Activated T-cell treated with anti-CD3 and anti-CD28 coated beads, Interleukin-2, amount 50 U/mL, for 24 hours (primary cell): Measurements from ENCODE around the gene FRAS1.
"Not testable (repeated sequence)": the region's sequence is repeated elsewhere in the genome, so short reads cannot be mapped to it uniquely, and the experiment has no call there.

Source experiments
- DNase-seq: peaks from one replicate; pipeline ENCODE4 v3.0.0-alpha.2; 2020
- H3K27ac Mint-ChIP-seq: 2 replicates; pipeline ENCODE4 v1.8.0; 2020; ENCODE audit warnings: mild to moderate bottlenecking, mixed read lengths
- H3K27me3 Mint-ChIP-seq: 2 replicates; pipeline ENCODE4 v1.8.0; 2020; ENCODE audit warnings: mixed read lengths
- H3K36me3 Mint-ChIP-seq: 2 replicates; pipeline ENCODE4 v1.8.0; 2020; ENCODE audit warnings: low read depth, mixed read lengths
- H3K4me1 Mint-ChIP-seq: 2 replicates; pipeline ENCODE4 v1.8.0; 2020; ENCODE audit warnings: low read depth, mixed read lengths
- H3K4me3 Mint-ChIP-seq: 2 replicates; pipeline ENCODE4 v1.8.0; 2020; ENCODE audit warnings: mild to moderate bottlenecking, moderate library complexity, mixed read lengths
- H3K9me3 Mint-ChIP-seq: 2 replicates; pipeline ENCODE4 v1.8.0; 2020; ENCODE audit warnings: mixed read lengths

Gene FRAS1

DNA sequence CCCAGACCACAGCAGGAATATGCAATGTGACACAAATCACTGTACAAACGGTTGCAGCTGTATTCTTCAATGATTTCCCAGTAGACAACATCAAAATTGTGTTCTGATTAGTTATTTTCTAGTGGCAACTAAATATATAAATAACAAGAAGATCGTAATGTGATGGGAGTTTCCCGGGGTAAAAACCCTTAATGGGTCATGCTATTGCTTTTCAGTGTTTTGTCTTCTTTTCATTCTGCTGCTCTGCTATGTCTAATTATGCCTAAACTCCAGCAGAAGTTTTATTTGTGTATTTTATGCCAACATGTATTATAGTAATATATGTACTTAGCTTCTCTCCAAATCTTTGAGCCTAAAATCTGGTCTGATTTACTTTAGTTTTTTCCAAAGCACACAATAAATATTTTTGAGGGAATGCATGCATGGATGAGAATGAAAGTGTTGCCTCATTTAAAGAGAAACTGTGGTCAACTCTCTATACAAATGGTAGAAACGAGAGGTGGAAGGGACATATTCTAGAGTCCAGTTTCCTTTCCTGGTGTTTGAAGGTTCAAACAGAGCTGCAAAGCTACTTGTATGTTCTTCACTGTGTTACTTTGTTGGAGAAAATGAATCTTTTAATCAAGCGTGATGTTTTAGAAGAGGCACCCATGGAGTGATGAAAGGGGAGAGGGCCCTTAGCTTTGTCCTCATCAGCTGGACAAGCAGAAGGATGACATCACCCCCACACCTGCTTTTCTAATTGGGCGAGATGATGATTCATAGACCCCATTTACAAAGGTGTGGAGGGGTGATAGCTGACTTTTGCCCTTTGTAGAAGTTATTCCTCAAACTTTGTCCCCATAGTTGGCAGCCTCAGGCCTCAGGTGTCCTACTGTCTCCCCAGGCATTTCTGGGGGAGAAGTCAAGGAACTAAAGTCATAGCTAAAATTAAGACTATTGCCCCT, 129.7 kb downstream of the FRAS1 start:
- H3K27ac Mint-ChIP-seq, result no peak overlapping the region

DNA sequence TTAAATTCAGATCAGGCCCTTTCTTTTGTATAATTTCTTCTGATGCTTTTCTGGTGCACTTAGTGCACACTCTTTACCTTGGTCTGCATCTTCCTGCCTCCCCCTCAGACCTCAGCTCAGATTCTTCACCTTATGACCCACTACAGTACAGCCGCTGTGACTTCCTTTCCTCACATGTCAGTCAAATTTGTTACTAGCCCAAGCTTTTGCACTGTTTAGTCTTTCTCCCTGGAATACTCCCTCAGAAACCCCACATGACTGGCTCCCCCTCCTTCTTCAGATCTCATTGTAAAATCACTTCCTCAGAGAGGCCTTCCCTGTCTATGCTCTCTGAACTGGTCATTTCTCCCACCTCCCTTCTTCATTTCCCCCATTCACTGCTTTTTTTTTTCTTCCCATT, 132.9 kb downstream of the FRAS1 start:
- no peaks in the 10 kb centered on the region for H3K4me1 Mint-ChIP-seq
- no peaks in the 10 kb centered on the region for H3K27me3 Mint-ChIP-seq
- H3K36me3 Mint-ChIP-seq, result no peaks in the 10 kb centered on the region
- H3K9me3 Mint-ChIP-seq, result no peaks in the 10 kb centered on the region
- DNase-seq, result no peak
- H3K4me3 Mint-ChIP-seq, result no peak overlapping the region
- no peak overlapping the region for H3K27ac Mint-ChIP-seq

More for the DNA sequence above, 129.7 kb downstream of the FRAS1 start:
- Mint-ChIP-seq H3K4me3 (no peak overlapping the region), H3K4me1 (no peaks in the 10 kb centered on the region), H3K9me3 (no peaks in the 10 kb centered on the region), H3K27me3 (no peaks in the 10 kb centered on the region), H3K36me3 (no peaks in the 10 kb centered on the region)
- DNase-seq, result no peak

DNA sequence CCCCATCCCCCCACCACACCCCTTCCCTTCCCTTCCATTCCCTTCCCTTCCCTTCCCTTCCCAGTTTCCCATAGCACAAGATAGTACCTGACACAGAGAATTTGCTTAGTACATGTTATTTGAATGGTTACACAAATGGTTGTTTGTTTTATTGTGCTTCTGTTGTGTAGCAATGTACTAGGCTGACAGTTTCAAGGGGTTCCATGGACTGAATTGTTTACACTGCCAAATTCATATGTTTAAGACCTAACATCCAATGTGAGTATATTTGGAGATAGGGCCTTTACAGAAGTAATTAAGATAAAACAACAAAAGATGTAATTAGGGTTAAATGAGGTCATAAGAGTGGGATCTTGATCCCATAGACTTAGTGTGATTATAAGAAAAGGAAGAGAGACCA, 133.5 kb downstream of the FRAS1 start:
- Mint-ChIP-seq H3K9me3 (no peaks in the 10 kb centered on the region), H3K36me3 (no peaks in the 10 kb centered on the region), H3K4me1 (no peaks in the 10 kb centered on the region), H3K27me3 (no peaks in the 10 kb centered on the region), H3K4me3 (no peak overlapping the region), H3K27ac (no peak overlapping the region)
- no peak for DNase-seq

DNA sequence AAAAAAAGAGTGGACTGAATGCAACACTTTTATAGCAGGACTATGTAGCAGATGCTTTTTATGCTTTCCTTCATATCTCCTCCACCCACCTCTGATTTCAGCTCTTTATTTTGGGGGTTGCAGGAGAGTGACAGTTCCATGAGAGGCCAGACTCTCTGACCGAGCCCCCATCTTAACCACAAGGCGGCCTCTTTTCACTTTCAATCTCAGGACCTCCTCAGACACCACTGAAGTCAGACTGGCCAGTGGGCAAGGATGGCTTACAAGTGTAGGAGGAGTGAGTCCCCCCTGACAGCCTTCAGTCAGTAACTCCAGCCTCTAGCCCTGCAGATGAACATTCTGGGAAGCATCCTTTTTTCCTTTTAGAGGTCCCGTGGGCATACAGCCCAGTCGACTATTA, 140.8 kb downstream of the FRAS1 start:
- no peaks in the 10 kb centered on the region for H3K9me3 Mint-ChIP-seq
- H3K36me3 Mint-ChIP-seq, result no peaks in the 10 kb centered on the region
- no peak for DNase-seq
- no peaks in the 10 kb centered on the region for H3K4me1 Mint-ChIP-seq
- no peak overlapping the region for H3K4me3 Mint-ChIP-seq
- peaks cover 5% of the 10 kb centered on the region for H3K27me3 Mint-ChIP-seq
- H3K27ac Mint-ChIP-seq, result no peak overlapping the region

DNA sequence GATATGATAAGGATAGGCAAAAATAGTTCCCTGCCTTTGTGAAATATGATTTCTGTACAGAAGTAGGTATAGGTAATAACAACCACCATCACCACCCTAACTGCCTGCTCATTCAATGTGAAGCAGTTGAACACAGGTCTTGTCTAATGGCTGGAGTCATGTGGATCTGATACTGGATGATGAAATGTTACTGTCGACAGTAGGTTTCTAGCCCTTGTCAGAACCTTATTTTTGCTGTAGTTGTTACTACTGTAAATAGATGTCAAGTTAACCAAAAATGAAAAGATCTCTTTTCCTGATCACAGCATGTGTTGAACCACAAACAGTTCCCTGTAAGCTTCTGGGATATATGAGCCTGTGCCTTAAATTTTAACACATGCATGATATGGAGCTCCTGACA, 142.9 kb downstream of the FRAS1 start:
- Mint-ChIP-seq H3K27me3 (peaks cover 11% of the 10 kb centered on the region), H3K4me1 (no peaks in the 10 kb centered on the region), H3K36me3 (no peaks in the 10 kb centered on the region), H3K27ac (no peak overlapping the region), H3K9me3 (no peaks in the 10 kb centered on the region), H3K4me3 (no peak overlapping the region)
- no peak for DNase-seq

DNA sequence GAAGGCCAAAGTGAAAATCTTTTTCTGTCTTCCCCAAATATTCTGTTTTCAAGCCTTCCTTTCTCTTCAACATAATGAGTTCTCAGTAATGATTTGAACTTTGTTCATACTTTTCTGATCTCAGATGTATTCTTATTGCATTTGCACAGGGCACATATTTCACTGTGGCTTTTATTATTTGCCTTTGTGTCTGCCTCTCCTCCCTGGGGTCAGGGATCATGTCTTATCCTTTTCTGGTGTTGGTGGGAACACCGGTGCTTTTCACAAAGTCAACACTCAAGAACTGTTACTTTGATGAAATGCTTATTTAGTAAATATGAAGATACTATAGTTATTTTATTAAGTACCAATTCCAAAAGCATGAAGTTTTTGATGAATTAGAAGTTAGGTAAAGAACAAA, 143.8 kb downstream of the FRAS1 start:
- DNase-seq, result no peak
- H3K27ac Mint-ChIP-seq, result no peak overlapping the region
- no peak overlapping the region for H3K4me3 Mint-ChIP-seq
- H3K36me3 Mint-ChIP-seq, result no peaks in the 10 kb centered on the region
- H3K4me1 Mint-ChIP-seq, result no peaks in the 10 kb centered on the region
- H3K9me3 Mint-ChIP-seq, result no peaks in the 10 kb centered on the region
- peaks cover 15% of the 10 kb centered on the region for H3K27me3 Mint-ChIP-seq

DNA sequence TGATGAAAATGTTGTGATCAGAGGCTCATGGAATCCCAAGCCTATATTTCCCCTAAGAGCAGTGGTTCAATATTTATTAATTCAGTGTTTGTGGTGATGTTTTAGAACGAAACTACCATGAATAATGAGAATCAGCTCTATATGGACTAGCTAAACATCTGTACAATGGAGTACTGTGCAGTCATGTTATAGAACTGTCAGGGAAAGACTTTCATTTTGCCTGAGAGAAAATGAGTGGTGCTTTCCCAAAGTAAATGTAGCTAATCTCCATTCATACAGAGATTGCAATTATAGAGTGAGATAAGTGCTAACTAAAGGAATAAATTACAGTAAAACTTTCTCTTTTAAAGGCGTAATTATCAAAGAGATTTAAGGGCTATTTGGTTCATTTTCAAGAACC, 147.1 kb downstream of the FRAS1 start:
- Mint-ChIP-seq H3K4me3 (no peak overlapping the region), H3K9me3 (no peaks in the 10 kb centered on the region), H3K36me3 (no peaks in the 10 kb centered on the region), H3K27me3 (peaks cover 15% of the 10 kb centered on the region), H3K27ac (no peak overlapping the region), H3K4me1 (no peaks in the 10 kb centered on the region)
- no peak for DNase-seq

DNA sequence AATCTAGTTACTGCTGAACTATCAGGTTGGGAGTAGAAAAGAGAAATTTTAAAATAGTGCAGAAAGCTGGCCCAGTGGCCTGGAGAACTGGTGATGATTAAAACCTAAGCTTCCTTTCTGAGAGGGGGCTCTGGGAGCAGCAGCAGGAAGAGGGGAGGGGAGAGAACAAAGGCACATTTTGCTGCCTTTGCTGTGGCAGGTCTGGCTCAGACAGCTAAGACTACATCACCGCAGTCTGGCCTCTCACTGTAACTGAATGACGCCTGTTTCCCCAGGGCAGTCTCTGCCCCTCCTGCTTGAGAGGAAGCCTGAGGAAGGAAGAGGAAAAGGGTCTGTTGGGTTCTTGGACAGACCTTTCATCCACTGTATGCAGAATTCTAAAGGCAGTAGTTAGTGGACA, 148.5 kb downstream of the FRAS1 start:
- Mint-ChIP-seq H3K36me3 (no peaks in the 10 kb centered on the region), H3K9me3 (no peaks in the 10 kb centered on the region), H3K4me1 (no peaks in the 10 kb centered on the region), H3K27ac (no peak overlapping the region), H3K4me3 (no peak overlapping the region), H3K27me3 (peaks cover 13% of the 10 kb centered on the region)
- DNase-seq, result no peak

DNA sequence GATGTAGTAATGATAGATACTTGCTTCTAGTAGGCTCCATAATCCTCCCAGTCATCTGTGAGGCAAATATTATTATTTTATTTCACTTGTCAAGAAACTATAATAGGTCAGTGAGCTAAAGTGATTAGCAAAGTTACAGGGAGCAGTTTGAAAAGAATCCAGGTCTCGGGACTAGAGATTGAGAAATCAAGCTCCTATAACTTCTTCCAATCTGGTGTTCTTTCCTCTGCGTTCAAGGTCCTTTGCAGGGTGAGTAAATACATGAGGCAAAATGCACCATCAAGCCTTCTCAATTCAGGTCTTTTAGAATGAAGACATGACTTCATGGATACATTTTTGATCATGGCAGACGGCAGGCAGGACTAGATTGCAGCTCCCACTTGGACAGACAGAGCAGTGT, 150.4 kb downstream of the FRAS1 start:
- Mint-ChIP-seq H3K36me3 (no peaks in the 10 kb centered on the region), H3K4me3 (no peak overlapping the region), H3K27me3 (peaks cover 13% of the 10 kb centered on the region), H3K27ac (no peak overlapping the region), H3K9me3 (no peaks in the 10 kb centered on the region), H3K4me1 (no peaks in the 10 kb centered on the region)
- no peak for DNase-seq

DNA sequence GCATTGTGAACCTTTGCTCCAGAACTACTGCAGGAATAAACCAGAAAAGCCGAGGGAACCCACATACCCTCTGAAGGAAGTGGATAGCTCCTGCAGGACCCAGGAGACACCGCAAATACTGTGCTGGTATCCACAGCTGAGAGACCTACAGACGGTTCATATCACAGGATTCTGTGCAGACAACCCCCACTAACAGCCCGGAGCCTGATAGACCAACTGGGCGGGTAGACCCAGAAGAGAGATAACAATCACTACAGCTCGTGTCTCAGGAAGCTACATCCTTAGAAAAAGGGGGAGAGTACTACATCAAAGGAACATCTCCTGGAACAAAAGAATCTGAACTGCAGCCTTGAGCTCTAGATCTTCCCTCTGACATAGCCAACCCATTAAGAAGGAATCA, 150.8 kb downstream of the FRAS1 start:
- Mint-ChIP-seq H3K9me3 (no peaks in the 10 kb centered on the region), H3K4me3 (no peak overlapping the region), H3K27me3 (peaks cover 13% of the 10 kb centered on the region), H3K4me1 (no peaks in the 10 kb centered on the region), H3K36me3 (no peaks in the 10 kb centered on the region), H3K27ac (no peak overlapping the region)
- DNase-seq, result no peak

DNA sequence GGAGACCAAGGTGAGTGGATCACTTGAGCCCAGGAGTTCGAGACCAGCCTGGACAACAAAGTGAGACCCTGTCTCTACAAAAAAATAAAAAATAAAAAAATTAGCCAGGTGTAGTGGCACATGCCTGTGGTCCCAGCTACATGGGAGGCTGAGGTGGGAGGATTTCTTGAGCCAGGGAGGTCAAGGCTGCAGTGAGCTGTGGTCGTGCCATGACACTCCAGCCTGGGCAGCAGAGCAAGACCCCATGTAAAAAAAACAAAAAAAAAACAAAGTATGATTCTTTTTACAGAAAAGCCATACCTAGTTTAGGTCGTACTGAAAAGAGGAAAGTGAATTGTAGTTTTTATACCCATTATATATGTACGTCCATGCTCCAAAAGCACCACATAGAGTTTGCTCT, 151.8 kb downstream of the FRAS1 start:
- H3K27ac Mint-ChIP-seq, DNase-seq, H3K9me3 Mint-ChIP-seq, H3K4me3 Mint-ChIP-seq, H3K36me3 Mint-ChIP-seq, H3K4me1 Mint-ChIP-seq: not testable (repeated sequence)
- H3K27me3 Mint-ChIP-seq, result peaks cover 13% of the 10 kb centered on the region

DNA sequence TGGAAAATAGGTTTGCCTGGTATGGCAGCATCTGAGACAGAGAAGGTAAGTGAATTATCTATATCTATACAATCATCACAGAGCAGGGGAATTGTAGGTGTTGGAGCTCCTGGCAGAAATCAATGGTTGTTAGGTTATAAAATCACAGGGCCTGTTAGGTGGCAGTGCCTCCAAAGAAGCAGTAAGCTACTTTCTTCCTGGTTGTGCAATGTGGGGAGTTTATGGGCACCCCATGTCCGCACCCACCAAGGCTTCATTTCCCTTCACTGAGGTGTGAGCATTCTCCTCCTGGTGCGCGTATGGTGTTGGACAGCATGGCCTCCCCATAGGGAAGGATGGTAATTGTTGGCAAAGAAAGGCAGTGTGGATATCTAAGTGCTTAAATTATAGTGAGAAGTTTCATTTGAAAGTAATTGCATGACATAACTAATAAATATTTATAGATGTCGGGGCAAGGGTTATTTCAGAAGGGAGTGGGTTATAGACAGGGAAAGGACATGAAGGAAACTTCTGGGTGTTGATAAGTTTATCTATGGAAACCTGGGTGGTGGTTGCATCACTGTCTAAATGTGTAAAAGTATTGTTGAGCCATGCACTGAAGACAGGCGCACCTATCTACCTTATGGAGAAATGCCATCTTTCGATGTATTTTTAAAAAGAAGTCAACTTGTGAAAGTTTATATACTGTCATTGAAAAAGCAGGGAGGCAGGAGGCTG, 153.7 kb downstream of the FRAS1 start:
- DNase-seq, result no peak
- Mint-ChIP-seq H3K4me3 (no peak overlapping the region), H3K9me3 (no peaks in the 10 kb centered on the region), H3K27ac (no peak overlapping the region), H3K27me3 (peaks cover 7% of the 10 kb centered on the region), H3K36me3 (no peaks in the 10 kb centered on the region), H3K4me1 (no peaks in the 10 kb centered on the region)

DNA sequence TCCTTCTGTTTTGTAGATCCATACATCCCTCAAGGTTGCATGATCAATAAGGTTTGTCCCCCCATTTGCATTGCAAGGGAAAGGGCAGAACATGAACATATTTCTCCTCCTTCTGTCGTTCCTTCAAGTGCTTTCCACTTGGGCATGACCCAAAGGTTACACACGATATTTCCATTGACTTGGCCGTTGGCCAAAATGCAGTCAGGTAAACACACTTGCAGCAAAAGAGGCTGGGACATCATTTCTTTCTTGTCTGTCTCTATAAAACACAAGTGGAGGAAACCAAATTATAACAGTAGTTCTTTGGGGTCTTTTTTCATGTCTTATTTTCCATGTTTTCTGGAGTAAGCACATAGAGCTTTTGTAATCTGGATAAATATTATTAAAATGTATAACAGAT, 156.1 kb downstream of the FRAS1 start:
- no peak overlapping the region for H3K4me3 Mint-ChIP-seq
- no peak overlapping the region for H3K27ac Mint-ChIP-seq
- no peaks in the 10 kb centered on the region for H3K36me3 Mint-ChIP-seq
- no peaks in the 10 kb centered on the region for H3K4me1 Mint-ChIP-seq
- H3K9me3 Mint-ChIP-seq, result no peaks in the 10 kb centered on the region
- no peak for DNase-seq
- peaks cover 7% of the 10 kb centered on the region for H3K27me3 Mint-ChIP-seq

DNA sequence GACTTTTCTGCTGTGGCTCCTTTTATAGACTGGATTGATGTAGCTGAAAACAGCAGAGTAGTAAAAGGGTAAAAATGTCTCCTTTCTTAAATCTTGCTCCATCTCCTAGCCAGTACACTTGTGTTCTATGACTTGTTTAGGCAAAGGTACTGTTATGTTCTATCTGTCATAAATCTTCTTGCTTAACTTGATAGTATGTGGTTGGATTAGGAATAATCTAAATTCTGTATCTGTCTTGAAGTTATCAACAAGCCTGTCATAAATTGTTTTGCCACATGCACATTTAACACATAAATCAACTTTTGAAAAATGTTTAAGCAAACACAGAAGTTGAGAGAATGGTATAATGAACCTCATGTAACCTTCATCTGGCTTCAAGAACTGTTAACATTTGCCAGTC, 157.0 kb downstream of the FRAS1 start:
- no peak overlapping the region for H3K4me3 Mint-ChIP-seq
- no peaks in the 10 kb centered on the region for H3K4me1 Mint-ChIP-seq
- no peak for DNase-seq
- peaks cover 6% of the 10 kb centered on the region for H3K27me3 Mint-ChIP-seq
- no peaks in the 10 kb centered on the region for H3K9me3 Mint-ChIP-seq
- H3K36me3 Mint-ChIP-seq, result no peaks in the 10 kb centered on the region
- no peak overlapping the region for H3K27ac Mint-ChIP-seq

DNA sequence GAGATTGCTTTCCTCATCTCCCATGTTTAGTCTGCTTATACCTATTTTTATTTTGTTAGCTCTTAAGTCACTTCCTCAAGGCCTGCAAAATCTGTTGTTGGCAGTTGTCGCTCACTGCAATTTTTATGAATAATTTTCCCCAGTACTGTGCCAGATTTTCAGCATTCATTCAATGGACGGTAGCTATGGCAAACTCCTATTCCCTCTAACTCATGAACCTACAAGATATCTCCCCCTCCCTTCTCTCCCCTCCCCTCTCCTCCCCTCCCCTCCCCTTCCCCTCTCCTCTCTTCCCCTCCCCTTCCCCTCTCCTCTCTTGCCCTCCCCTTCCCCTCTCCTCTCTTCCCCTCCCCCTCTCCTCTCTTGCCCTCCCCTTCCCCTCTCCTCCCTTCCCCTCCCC, 160.4 kb downstream of the FRAS1 start:
- Mint-ChIP-seq H3K36me3 (no peaks in the 10 kb centered on the region), H3K27me3 (peaks cover 11% of the 10 kb centered on the region), H3K9me3 (no peaks in the 10 kb centered on the region), H3K27ac (no peak overlapping the region), H3K4me1 (no peaks in the 10 kb centered on the region), H3K4me3 (no peak overlapping the region)
- DNase-seq, result no peak
